GM19463 (cell line): ENCODE measurements around the gene DFFB.

Experiments
- ATAC-seq: cut with Tn5 transposase; IDR thresholded peaks from one replicate; pipeline ENCODE4 v1.9.1; 2021; ENCODE audit warnings: mild to moderate bottlenecking, moderate library complexity; ENCODE audit not compliant: unreplicated experiment

DFFB gene

DNA sequence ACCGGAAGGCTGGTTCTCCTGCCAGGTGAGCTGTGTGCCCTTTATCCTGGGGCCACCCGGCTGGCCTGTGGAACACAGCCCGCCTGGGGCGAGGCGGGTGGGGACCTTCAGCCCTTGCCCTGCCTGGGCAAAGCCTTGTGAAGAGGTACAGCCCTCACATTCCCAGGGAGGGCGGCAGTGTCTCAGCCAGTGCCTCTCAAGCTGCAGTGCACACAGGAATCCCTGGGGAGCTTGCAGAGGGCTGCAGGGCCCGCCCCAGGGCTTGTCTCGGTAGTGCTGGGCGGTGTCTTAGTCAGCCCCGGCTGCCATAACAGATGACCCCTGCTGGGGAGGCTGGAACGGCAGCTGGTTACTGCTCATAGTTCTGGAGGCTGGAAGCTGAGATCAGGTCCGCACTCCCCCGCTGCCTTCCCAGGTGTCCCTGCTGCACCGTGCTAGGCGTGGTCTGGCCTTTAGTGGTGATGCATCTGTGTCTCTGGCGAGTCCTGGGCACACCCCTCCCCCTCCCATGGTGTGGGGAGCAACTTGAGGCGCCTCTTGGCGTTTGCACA, 12.6 kb downstream of the DFFB start:
- no peak for ATAC-seq

DNA sequence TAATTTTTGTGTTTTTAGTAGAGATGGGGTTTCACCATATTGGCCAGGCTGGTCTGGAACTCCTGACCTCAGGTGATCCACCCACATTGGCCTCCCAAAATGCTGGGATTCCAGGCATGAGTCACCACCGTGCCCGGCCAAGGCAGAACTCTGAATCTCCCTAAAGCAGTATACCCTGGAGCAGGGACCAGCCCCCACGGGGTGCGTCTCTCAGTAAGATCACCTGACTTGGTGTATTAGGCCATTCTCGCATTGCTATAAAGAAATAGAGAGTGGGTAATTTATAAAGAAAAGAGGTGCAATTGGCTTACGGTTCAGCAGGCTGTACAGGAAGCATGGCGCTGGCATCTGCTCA, 14.2 kb downstream of the DFFB start:
- no peak for ATAC-seq

DNA sequence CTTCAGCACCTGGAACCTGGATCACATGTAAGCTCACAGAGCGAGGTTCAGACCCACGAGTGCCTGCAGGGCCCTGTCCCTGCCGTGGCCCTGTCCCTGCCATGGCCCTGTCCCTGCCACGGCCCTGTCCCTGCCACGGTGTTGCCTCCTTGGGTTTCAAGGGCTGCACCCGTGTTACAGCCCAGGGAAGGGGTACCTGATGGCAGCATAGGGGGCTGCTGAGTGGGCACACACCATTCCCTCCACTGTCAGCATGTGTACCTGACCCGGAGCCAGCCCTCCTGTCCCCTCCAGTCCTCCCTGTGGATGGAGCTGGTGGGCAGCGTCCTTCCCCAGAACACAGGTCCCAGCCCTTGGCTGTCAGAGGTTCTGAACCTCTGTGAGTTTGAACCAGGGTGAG, 15.3 kb downstream of the DFFB start:
- no peak for ATAC-seq

DNA sequence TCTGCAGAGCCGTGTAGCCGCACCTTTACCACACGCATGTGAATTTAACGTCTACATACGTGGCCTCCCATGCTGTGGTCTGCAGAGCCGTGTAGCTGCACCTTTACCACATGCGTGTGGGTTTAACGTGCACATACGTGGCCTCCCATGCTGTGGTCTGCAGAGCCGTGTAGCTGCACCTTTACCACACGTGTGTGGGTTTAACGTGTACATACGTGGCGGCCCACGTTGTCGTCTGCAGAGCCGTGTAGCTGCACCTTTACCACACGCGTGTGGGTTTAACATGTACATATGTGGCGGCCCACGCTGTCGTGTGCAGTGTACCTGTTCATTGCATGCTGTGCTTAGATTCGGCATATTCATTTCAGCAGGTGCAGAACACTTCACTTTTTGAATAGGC, 17.5 kb downstream of the DFFB start:
- no peak for ATAC-seq

DNA sequence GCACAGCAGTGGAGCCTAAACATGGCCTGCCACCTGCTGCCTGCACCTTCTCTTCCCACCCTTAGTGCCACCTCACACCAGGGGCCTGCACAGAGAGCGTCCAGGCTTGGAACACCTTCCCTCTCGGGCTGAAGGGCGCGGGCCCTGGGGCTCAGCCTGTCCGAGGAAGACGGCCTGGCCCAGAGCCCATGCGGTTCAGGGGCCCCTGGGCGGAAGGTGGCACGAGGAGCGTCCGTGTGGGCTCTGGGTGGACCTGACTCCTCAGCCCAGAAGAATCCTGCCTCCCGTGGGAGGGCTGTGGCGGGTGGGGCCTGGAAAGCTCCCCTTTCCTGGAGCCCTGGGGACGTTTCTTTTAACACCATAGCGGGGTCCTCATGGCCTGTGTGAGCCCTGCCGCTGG, 19.4 kb downstream of the DFFB start:
- ATAC-seq = no peak

DNA sequence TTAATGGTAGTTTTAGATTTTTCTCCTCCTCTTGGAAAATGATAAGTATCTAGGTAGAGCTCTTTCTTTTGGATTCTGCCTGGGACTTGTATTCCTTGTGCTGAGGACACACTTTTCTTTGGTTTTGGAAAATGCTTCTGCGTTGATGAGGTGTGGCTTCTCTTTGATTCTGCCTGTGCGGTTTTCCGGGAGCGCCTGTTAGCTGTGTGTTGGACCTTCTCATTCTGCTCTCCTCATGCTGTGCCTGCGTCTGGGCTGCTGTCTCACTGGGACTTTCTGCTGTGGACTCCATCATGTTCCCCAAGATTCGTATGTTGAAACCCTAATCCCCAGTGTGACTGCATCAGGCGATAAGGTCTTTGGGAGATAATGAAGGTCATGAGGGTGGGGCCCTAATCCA, 21.8 kb downstream of the DFFB start:
- ATAC-seq = no peak

DNA sequence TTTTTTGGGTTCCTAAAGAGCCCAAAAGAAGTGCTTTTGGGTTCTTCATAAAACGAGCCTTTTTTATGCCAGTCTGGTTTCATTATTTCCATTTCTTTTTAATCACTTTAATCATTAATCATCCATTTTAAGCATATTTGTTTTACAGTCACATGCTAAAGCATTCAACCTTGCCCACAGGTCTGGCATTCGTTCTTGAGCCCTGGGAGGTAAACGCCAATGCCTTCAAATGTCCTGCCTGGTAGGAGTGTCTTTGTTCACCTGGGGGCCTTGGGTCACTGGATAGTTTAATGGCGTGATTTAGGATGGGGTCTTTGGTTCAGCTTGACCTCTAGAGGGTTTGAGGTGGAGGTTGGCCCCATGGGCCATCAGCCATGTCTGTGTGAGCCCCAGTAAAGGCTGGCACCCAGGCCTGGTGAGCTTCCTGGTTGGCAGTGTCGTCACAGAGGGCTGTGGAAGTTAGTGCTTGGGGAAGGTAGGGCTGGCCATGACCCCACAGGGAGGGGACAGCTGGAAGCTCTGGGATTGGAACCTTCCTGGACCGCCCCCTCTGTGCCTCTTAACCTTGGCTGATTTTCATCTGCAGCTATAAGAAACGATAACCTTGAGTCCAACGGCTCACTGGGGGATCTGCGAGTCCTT, 22.6 kb downstream of the DFFB start:
- no peak for ATAC-seq

DNA sequence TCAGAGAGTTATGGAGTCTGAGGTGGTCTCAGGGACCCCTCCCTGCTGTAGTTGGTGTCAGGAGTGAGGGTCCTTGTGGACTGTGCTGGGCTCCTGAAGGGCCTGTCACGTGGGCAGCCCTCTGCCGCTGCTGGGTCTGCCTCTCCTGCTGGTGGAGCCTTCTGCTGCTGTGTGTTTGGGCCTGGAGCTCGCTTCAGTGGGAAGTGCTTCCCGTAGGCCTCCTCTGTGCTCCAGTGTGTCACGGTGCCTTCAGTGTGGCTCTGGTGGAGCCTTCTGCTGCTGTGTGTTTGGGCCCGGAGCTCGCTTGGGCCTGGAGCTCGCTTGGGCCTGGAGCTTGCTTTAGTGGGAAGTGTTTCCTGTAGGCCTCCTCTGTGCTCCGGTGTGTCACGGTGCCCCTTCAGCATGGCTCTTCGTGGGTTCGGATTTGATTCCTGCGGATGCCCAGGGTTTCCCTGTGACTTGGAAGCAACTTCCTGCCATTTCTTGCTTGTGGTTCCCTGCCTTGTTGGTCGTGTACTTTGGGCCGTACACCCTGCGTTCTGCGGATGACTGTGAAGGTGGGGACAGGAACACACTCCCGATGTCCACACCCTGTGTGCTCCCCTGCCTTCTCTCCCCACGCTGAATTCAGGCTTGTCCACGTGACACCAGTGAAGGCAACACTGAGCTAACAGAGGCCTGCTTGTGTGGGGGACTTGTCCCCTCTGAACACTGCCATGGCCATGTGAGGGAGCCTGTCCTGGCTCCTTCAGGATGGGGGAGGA, 23.3 kb downstream of the DFFB start:
- no peak for ATAC-seq

DNA sequence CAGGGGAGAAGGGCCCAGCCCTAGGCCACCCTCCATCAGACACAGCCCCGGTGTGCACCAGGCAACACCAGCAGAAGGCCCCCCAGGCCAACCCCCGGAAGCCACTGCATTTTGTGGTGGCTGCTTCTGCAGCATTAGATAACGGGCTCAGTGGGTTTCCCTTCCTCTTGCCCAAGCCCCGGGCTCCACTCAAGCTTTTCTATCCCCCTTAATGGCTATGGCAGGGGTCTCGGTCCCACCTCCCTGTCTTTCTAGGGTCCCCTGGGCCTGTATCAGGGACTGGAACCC, 23.9 kb downstream of the DFFB start:
- no peak for ATAC-seq

DNA sequence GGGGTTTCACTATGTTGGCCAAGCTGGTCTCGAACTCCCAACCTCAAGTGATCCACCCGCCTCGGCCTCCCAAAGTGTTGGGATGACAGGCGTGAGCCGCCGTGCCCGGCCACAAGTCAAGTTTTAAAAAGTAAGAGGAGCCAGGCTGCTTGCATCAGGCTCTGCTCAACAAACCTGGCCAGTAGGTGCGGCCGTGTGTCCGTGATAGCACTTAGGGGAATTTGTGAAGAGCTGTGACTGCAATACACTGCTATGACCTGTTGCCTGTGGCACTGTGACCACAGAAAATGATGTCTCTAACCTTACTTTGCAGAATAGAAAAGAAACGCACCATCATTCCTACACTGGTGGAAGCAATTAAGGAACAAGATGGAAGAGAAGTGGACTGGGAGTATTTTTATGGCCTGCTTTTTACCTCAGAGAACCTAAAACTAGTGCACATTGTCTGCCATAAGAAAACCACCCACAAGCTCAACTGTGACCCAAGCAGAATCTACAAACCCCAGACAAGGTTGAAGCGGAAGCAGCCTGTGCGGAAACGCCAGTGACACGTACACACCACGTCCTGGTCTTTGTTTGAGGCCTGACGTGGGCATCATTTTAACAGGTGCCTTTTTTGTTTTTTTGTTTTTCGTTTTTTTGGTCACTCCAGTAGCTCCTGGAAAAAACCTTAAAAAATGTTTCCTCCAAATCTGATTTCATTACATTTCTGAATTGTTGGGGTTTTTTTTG, 26.1 kb downstream of the DFFB start:
- no peak for ATAC-seq

DNA sequence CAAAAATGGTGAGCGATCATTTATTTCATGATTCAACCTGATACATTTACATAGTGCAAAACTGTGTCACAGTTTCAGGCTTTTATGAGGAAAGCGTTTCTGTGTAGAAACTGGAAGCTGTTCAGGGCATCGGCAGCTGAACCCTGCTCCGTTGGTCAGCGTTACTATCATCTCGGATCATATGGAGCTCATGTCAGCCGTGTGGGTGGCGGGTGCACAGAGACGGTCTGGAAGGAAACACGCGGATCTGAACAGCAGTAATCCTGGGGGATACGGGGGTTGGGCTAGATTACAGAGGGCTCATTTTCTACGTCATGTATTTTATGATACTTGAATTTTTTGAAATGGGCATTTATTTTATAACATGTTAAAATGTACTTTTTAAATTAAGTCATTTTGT, 27.7 kb downstream of the DFFB start:
- no peak for ATAC-seq

DNA sequence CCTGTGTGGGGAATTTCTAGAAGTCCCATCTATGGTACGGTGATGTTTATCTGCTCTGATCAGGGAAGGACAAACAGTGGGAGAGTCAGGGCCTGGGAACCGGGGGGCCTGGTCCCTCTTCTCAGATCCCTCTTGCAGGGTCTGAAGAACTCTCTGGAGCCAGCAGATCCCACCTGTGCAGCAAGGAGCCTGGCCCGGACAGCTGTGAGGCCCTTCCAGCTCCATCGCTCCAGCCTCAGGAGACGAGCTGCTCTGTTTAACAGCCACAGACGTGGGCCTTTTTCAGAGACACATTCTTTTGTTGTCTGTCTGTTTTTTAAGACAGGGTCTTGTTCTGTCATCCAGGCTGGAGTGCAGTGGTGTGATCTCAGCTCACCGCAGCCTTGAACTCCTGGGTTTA, 28.3 kb downstream of the DFFB start:
- no peak for ATAC-seq

DNA sequence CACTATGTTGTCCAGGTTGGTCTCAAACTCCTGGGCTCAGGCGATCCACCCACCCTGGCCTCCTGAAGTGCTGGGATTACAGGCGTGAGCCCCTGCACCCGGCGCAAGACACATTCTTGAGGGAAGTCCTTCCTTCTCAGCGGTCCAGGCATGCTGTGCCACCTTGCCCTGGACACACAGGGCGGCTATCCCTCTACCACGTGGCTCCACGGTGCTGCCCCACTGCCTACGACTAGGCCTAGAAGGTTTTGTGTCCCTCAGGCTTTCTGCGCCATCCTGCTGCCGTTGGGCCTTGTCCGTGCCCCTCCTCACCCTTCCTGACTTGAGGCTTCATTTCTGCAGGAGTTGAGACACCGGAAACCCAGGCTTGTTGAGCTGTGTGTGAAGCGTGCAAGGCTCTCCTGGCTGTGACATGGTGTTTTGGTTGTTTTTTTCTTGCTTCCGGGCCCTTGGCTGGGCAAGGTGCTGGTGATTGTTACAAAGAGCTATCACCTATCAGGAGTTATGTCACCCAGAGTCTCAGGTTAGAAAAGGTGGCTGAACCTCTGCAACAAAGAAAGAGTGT, 28.9 kb downstream of the DFFB start:
- ATAC-seq = no peak

DNA sequence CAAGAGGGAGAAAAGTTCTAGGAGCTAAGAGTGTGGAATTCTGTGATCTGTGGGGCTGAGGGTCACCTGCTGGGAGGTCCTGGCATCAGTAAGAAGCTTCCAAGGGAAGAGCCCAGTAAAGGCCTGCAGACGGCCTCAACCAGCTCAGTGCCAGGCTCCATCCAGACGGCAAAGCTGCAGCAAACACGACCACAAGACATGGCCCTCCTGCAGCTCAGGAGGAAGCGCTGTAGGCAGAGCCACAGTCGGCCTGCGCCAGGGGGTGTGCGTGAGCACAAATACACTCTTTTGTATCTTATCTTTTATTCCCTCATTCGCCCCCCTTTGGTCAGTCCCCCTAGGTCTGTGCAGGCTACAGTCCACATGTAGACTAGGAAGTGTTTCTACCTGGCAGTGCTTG, 29.4 kb downstream of the DFFB start:
- no peak for ATAC-seq

DNA sequence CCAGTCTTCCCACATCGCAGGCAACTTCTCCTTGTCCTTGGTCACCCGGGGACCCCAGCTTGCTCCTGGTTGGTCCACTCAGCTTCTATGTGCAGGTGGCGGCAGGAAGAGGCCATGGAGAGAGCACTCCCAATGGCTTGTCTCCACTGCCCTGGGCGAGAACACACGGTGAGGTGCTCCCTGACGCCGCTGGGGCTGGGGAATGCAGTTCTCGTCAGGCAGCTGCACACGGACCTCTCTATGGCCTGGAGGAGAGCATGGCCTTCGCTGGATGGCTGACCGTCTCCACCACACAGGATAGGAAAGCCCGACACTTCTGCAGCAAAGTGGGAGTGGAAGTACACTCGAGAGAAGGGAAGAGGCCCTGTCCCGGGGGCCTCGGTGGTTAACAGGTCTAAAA, 31.0 kb downstream of the DFFB start:
- no peak for ATAC-seq

DNA sequence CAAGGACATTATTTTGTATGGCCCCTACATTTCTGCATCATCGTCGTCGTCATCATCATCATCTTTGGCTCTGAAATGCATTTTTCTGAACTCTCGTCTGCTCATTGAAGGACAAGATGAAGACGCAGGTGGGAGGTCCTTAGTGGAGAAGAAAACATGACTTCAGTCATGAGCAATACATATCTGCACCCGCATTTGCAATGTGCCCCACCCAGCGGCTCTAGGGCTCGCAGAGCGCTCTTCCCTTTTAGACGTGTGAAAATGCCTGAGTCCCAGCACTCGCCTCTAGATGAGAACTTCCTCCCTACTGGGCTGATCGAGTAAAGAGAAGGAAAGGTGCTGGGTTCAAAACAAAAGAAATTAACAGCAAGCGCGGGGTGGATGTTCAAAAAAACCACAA, 32.7 kb downstream of the DFFB start:
- ATAC-seq = no peak

DNA sequence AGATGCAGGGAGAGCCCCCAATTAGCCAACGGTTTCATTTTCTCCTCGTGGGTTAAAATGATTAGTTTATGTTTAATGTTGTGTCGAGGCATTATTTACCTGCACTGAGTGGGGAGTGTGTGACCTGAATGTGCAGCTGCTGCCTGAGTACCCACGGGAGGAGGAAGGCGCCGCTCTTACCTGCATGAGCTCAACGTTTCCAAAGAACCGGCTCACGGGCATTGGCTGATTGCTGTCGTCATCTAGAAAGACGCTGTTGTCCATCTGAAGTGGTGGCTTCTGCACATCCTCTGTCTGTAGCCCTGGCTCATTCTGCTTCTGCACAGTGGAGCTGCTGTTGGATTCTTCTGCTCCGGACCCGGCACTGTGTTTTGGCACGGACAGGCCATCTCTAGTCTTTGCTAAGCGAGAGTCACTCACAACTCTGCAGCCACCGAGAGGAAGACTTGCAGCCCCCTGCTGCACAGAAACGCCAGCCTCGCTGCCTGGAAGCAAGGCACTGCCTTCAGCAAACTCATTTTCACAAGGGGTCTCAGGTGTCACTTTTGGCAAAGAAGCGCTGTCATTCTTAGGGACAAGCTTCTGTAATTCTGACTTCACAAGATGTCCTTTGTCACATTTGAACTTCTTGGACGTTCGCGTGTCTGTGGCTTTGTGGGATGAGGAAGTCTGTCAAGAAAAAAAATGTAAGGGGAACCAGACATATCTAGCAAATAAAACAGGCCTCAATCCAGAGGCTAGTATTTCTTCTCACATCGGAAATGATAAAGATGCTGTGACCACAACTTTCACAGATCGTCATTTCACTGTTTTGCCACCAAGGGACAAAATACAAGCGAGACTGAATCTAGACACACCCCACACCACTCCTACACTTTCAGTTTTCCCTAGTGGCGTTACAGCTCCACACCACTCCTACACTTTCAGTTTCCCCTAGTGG, 33.4 kb downstream of the DFFB start:
- no peak for ATAC-seq

DNA sequence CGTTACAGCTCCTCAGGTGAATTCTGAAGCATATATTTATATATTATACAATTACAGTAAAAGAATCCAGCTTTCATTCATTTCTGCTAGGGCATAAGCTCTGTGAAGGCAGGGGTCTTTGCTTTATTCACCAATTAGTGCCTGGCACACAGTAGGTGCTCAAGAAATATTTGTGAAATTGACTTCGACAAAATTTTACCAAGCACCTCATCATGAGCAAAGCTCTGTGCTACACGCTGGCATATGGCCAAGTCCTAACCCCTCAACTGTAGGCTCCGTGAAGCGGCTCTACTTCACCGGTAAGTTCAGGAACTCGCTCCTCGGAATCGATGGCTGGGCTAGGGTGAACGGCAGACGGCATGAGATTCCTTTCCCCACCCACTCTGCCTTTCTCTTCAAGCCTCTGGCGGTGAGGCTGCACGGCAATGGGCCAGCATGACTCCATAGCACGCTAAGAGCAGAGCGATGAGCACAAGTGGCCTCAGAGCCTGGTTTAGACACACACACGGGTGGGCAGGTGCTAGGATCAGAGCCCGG, 34.1 kb downstream of the DFFB start:
- no peak for ATAC-seq

DNA sequence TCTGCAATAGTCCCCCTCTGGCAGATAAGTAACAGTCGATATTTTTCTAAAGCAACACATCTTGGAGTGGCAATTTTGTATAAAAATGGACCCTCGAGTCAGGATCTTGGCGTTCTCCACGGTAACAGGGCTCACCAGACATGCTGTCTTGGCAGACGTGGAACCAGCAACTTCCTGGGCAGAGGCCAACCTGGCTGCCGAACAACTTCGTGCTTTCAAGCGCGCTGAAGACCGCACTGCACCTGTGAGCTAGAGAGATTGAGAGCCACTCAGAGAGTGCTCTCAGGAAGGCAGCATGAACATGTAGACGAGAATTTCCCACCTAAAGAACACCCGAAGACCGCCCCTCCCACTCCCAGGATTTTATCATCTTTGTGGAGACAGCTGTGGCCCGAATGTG, 35.5 kb downstream of the DFFB start:
- no peak for ATAC-seq

DNA sequence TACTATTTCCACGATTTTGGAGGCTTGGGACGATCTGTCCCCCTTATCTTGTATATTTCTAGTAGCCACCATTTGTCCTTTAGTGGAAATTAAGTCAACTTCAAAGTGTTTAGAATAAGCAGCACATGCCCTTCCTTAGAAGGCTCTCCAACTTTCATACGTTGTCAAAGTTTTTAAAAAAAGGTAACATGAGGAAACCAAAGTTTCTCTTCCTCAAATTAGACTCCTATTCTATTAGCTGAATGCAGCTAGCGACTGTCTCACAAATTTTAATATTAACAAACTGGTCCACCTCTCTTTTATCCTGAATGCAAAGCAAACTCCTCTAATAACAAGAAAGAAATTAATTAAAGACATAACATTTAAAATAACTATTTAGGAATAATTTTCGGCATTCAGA, 35.9 kb downstream of the DFFB start:
- no peak for ATAC-seq
